ENCODE results near the gene UBE2F.

GRCh38 chr2:237923481-237924163 lies 43.2 kb upstream of the UBE2F start:
- no peak for TF ChIP-seq EZH2 (IDR thresholded peaks at IDR 0.05; ENCODE audit: borderline replicate concordance, low read depth, low read length, severe bottlenecking)
- TF ChIP-seq CTCF (IDR thresholded peaks at IDR 0.05; ENCODE audit: borderline replicate concordance, extremely low read depth, low read length, poor library complexity, severe bottlenecking), result peak; percentile 36

Data from DND-41 (cell line).